Measurements from ENCODE around the gene GPR55. TPM values are rescaled to one million over a fixed set of nuclear protein-coding genes. Genes with fewer than 3 reads are reported as not detected.
"Not testable (repeated sequence)": the region's sequence is repeated elsewhere in the genome, so short reads cannot be mapped to it uniquely, and the experiment has no call there.

Gene GPR55
- total RNA-seq, 1 donor from 2014 or later = not detected

DNA sequence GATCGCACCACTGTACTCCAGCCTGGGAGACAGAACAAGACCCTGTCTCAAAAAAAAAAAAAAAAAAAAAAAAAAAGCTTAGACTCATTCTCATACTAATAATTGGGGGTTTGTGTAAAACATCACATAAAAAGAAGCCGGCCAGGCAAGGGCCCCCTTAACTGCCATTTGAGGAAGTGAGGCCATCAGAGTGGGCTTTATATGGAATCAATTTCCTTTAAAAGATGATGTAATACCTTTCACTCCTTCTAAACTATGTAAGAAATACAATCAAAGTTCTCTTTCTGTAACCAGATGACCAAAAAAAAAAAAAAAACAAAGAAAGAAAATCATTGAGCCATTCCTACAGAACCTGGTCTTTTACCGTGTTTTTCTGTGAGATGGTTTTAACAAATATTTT, 13.1 kb upstream of the GPR55 start:
- no peak for DNase-seq (ENCODE audit: low spot score in 2 of 2)
- FAIRE-seq = no peak

DNA sequence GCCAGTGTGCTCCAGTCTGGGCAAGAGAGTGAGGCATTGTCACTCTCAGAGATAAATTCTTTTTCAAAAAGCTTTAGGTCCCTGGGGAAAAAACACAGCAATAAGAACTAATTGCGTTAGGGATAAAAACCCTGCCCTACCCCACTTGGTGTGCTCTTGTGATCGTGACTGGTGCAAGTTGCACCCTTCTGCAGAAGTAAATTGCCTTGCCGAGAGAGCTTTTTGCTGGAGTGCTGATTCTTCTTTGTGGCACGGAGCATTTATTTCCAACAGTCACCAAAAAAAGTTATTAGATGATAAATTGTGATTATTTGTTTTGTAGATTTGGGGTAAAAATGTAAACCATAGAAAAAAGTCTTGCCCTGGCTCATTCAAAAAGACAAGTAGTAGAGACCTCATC, 12.3 kb upstream of the GPR55 start:
- no peak for DNase-seq (ENCODE audit: low spot score in 2 of 2)
- no peak for FAIRE-seq

DNA sequence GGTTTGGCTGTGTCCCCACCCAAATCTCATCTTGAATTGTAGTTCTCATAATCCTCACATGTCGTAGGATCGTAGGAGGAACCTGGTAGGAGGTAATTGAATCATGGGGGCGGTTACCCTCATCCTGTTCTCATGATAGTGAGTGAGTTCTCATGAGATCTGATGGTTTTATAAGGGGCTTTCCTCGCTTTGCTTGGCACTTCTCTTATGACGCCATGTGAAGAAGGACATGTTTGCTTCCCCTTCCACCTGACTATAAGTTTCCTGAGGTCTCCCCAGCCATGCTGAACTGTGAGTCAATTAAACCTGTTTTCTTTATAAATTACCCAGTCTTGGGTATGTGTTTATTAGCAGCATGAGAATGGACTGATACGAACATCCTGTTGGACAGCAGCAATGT, 11.2 kb upstream of the GPR55 start:
- FAIRE-seq; DNase-seq (ENCODE audit: low spot score in 2 of 2): not testable (repeated sequence)

DNA sequence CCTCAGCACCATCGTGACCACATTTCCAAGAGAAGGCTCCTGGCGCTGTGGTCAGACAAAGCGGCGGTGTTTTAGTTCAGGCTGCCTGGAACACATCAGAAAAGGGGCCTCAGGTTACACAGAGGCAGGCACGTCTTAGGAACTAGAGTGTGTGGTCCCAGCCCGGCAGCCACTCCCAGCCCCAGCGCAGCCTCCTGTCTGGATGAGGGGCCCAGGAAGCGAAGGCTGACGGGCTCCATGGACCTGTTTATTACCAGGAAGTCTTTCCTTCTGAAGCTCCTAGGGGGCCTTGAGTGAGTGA, 10.0 kb upstream of the GPR55 start:
- FAIRE-seq (no peak), DNase-seq (ENCODE audit: low spot score in 2 of 2) (no peak)

DNA sequence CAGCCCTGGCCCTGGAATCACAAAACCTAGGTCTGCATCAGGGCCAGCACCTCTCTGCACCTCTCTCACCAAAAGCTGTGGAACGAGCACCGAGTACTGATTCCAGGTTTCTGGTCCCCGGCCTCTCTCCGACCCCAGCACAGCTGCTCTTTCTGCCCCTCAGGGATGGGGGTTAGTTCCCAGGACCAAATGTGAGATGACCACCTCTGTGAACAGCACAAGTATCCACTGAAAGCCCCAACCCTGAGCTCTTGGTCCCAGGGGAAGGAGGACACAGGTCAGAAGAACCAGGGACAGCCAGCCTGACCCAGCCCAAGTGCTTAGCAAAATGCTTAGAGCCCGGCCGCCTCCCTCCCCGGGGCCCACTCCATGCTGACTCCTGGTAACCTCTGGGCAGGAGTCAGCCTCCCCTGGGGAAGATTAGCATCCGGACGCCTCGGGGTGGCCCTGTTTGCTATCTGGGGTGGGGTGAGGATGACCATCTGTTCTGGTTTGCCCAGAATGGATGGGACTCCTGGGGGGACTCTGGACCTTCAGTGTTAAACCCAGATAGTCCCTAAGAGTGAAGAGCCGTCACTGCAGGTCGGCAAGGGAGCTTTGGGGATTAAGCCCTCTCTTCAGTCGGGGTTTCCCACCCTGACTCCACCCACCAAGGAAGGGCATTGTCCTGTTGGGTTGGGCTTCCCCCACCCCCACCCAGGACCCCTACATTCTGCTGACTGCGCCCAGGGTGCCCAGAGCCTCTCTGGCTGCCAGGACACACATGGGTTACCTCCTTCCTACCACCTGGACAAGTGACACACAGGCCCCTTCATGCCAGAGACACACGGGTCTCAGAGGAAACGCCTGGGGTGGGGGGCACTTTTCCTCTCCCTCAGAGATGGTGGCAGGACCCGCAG, 9.4 kb upstream of the GPR55 start:
- DNase-seq (ENCODE audit: low spot score in 2 of 2) (no peak), FAIRE-seq (no peak)

DNA sequence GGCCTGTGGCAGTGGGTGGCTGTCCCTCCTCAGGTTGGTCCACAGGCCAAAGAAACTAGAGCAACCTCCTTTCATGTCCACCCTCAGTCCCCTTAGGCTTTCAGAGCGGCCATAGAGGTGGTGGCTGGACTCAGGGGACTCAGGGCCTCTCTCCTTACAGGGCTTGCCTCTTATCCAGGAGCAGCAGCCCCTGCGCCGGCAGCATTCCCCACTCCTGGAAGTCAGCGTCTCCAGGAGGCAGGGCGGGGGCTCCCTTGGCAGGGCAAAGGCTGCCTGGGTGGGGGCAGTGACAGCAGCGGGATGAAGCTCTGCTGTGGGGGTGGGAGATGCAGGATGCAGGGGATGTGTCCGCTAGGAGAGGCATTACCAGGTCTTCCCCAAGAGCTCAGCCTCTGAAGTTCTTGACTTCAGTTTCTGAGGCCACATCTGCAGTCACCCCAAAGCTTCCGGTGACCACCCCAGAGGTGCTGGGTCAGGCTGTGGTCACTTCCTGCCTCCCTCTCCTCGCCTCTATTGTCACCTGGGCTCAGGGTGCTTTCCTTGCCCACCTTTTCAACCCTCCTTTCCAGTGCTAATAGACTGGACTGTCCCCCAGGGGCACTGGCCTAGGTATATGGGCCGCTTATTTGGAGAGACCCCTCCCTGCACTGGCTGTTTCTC, 8.6 kb upstream of the GPR55 start:
- no peak for DNase-seq (ENCODE audit: low spot score in 2 of 2)
- no peak for FAIRE-seq

DNA sequence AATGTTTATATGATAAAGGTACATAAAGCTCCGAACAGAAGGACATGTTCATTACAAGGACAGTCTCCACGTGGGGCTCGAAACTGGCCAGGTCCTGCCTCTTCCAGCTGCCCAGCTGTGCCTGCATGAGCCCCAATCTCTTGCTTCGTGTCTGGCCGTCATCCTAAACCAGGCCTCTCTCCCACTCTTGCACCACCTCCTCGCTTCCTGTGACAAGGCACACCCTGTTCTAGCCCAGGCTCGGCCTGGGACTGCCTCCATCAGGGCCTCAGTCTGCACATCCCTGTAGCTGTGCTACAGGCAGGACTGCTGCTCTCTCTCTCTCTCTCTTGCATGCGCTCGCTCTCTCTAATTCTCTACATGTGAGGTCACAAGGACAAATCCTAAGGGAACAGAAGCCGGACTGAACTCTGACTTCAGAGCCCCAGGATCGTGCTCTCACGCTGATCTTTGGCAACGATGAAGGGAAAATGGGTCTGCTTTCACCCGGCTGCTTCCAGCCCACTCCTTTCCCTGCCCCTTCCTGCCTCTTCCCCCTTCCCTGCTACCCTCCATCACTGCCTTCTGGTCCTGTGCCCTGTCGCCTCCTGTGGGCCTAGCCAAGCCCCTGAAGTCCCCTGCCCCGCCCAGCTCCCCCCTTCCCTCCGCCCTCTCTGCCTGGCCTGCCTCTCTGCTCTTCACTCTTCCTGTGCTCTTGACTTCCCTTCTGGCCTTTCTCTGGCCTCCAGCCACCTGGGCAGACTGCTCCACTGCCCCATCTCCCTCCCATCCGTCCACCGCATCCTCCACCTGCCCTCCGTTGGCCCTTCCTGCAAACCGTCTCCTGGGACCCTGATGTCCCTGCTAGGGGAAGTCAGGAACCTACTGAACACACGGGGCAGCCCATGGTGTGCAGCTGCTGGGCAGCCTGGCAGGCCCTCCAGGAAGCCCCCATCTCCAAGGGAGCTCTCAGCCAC, 7.8 kb upstream of the GPR55 start:
- no peak for FAIRE-seq
- DNase-seq (ENCODE audit: low spot score in 2 of 2) = peak in 1 of 2 donors; percentile 53

DNA sequence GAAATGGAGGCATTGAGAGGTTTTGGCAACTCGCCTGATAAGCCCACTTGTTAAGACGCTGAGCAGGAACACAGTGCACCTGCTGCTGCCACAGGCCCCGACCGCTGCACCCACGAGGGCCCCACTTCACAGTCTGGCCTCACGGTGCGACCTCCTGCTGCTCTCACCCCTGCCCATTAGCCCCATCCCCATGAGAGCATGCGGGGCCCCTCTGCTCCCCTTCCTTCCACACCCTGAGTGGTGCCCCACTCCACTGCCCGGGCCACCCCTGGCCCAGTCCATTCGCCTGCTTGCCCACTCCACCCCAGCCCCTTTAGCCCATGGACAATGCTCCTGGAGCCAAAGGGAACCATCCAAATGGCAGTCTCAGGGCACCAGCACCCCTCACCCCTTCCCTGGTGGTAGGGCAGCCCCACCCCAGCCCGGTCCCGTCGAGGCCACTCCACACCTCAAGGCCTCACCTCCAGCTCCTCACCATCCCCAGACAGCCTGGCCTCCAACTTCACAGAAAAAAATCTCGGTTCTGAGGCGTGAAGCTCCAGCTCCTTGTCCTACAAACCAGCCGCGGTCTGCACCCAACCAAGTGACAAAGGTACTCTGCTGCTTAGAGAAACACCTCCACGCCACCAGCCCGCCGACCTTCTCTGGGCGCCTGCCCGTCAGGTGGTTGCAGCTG, 6.7 kb upstream of the GPR55 start:
- no peak for FAIRE-seq
- no peak for DNase-seq (ENCODE audit: low spot score in 2 of 2)

DNA sequence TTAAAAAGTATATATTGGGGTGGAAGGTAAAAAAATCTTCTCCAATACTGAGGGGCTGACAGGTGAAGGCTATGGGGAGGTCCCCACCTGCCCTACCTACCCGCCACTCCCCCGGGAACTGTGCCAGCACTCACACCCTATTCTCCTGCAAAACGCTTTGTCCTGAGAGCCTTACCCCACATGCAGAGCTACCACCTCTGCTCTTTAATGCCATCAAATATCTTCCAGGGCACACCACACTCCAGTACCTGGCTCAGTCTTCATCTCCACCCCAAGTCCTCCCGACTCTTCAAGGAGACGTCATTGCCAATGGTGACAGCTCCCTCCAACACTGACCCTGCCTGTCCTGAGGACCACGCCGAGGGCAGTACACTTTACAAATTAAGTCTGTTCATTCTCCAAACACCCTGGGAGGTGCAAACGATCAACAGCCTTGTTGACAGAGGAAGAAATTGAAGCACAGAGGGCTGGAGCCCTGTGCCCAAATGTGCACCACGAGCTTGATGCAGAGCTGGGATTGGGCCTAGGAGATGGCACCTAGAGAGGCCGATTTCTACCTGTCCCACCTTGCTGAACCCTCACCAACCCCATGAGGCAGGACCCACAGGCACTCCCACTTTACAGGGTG, 6.0 kb upstream of the GPR55 start:
- no peak for DNase-seq (ENCODE audit: low spot score in 2 of 2)
- no peak for FAIRE-seq

DNA sequence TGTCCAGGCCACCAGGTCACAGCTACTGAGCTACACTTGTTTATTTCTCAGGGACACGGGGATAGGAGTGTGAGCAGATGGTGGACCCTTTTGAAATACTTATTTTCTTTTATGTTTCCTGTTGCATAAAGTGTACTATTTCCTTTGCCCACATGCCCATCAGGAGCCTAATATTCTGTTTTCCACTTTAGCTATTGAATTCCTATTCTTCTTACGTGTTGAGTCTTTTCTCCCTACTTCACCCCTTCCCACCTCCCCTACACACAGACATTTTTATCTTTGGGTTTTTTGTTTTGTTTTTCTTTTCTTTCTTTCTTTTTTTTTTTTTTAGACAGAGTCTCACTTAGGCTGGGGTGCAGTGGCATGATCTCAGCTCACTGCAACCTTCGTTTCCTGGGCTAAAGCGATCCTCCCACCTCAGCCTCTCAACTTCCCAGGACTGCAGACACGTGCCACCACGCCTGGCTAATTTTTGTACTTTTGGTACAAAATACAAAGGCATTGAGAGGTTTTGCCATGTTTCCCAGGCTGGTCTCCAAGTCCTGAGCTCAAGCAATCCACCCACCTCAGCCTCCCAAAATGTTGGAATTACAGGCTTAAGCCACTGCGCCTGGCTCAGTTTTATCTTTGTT, 5.2 kb upstream of the GPR55 start:
- FAIRE-seq (no peak), DNase-seq (ENCODE audit: low spot score in 2 of 2) (no peak)

DNA sequence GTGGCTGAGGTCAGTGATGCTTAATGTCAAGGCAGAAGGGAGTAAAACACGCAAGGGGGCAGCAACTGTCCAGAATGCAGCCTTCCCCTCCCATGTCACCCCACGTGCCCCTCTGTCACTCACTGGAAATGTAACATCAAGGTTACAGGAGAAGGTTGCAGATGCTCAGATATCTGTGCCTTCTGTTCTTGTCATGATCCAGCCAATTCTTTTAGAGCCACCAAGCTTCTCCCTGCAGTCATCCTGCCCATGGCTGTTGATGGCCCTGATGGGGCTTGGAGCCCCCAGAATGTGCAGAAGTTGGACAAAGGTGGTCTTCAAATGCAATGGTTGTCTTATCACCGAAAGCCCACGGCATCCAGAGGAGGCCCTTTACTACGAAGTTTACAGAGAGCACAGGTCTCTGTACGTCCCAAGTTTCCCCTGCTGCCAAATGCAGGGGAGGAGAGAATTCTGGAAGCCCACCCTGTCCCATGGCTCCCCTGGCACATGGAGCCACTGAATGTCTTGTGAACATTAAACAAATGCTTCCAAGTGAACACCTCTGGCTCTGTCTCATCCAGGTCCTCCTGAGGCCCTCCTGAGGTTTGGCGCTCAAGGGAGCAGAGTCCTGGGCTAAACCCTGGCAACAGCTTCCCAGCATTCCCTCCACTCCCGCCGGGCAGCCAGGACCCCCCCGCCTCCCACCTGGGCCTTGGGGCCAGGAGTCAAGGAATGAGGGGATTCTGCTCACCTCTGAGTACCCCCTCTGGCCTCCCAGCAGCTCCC, 4.5 kb upstream of the GPR55 start:
- no peak for FAIRE-seq
- no peak for DNase-seq (ENCODE audit: low spot score in 2 of 2)

DNA sequence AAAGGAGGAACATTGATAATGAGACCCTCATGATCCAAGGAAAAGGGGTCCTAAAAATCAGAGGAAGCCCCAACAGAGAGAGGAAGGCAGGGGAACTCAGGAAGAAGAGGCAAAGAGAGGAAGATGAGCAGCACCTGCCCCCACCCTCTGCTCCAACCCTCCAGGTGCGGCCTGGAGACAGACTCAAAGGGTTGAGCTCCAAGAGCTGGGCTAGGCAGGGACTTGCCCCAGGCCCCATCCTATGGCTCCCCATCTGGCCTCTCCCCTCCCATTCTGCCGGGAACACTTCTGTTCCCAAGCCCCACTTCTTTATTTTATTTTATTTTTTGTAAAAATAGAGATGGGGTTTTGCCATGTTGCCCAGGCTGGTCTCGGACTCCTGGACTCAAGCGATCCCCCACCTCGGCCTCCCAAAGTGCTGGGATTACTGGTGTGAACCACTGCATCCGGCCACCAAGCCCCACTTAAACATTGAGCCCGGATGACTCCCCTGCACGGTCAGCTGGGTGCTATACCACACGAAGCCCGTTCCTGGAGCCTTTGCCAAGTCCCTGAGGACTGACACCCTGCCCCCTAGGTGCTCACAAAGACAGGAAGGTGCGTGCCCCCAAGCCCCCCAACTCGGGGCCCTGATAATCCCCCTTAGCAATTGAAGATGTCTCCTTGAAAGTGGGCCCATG, 3.8 kb upstream of the GPR55 start:
- DNase-seq (ENCODE audit: low spot score in 2 of 2) = no peak
- FAIRE-seq = no peak

DNA sequence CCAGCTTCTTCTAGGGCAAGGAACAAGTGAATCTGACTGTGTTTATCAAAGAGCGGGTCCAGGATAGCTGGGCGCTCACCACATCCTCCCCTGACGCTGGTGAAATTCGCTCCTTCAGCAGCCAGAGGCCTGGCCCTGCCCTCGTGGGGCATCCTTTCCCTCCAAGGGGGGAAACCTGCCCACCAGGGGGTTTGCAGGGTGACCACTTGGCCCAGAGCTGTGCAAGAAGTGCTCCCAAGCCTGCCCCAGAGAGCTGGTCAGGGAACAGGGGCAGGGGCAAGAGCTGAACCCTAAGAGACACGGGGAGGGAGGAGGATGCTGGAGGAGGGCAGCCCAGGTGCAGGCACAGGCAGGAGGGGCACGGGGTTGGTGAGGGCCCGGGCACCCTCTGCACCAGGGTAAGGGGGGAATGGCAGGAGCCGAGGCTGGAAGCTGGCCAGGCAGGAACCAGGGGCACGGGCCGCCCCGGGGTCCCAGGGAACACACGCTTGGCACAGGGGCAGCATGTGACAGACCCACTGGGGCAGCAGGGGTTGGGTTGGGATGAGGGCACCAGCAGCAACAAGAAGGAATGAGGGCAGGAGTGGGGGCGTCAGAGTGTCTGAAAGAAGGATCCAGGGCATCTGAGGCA, 2.8 kb upstream of the GPR55 start:
- no peak for DNase-seq (ENCODE audit: low spot score in 2 of 2)
- no peak for FAIRE-seq

DNA sequence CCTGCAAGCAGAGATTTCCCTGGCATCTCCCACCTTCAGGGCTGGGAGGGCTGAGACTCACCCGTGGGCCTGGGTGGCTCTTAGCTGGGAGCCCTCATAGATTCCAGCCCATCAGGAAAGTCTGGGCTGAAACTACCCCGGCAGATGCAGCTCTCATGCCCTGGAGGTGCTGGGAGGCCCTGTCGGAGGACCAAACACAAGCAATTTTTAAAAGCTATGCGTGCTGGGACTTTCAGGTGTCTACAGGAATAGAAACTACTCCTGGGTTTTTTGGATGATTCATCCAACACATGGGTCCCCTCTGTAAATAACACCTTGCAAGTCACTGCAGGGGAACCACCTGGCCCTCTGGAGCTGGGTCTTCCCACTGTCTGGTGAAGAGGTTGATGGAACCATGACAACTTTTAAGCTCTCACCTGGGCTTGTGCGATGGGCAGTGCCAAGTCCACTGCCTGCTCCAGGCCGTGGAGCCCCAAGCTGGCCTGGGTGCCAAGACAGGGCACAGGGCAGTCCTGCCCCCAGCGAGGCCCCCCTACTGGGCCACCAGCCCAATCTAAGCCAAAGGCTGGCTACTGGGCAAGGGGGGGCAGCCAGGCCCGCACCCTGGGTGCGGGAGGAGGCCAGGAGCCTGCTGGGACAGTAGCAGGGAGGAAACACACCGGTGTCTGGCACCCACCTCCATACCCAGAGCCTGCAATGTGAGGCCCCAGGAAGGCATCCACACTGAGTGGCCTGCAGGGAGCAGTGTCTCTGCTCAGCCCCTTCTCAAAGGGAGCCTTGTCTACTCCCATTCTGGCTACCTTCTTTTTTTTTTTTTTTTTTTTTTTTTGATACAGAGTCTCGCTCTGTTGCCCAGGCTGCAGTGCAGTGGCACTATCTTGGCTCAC, 1.1 kb upstream of the GPR55 start:
- FAIRE-seq (no peak), DNase-seq (ENCODE audit: low spot score in 2 of 2) (no peak)

DNA sequence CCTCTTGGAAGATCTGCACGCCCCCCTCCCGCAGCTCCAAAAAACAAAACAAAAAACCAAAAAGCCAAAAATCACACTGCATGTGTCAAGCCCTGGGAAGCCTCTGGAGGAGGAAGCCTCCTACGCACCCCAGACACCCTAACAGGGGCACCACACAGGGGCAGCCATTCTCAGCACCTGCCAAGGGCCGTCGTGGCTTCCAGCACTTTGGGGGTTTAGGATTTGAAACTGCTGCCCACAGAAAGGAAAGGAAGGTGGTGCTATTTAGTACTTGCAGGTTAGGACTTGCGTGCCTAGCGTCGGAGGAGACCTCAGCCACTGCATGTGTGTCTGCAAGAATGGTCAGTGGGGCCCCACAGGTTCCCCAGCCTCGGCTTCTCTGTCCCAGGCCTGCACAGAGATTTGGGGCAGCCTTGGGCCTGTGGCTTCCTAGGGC, 419 bp upstream of the GPR55 start:
- FAIRE-seq = no peak
- DNase-seq (ENCODE audit: low spot score in 2 of 2) = no peak

DNA sequence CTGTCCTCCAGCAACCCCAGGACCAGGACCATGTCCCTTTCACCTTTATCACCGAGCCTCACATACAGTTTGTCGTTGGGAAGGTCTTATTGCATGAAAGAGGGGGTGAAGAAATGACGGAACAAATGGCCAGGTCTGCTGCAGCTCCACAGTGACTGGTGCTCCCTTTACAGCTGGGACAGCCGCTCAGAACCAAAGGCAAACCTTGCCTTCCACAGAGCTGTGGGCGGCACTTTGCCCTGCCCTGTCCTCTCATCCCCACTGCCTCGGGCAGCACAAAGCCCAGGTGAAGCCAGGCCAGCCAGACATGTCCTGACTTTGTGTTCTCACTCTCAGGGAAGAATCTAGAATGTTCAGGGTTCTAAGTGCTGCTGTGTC, 961 bp downstream of the GPR55 start:
- no peak for FAIRE-seq
- no peak for DNase-seq (ENCODE audit: low spot score in 2 of 2)

Data from frontal cortex (tissue), 4 donors.